Cardiac fibroblast (primary cell): ENCODE measurements around the gene AGBL4.

Experiments
- DNase-seq, 2 donors: peaks; one replicate each; pipeline versions ENCODE4 v3.0.0 to v3.0.0-alpha.2; 2010; ENCODE audit warnings: low read depth in 2 of 2
- H3K4me3 ChIP-seq, 2 donors: replicated peaks in 1 of 2; 1 replicate in 1 of 2; 2 replicates in 1 of 2; pipeline ENCODE4 v1.5.1; 2011; ENCODE audit warnings: low read depth in 2 of 2, low read length in 2 of 2, mild to moderate bottlenecking in 2 of 2, moderate library complexity in 1 of 2
- CTCF ChIP-seq: IDR thresholded peaks from one replicate; pipeline ENCODE4 v1.5.1; 2011; ENCODE audit warnings: low read depth, mild to moderate bottlenecking, low read length, inconsistent platforms

AGBL4 gene

GRCh38 chr1:48858200-48858920 lies 1165.4 kb downstream of the AGBL4 start:
- H3K4me3 ChIP-seq, result no peak overlapping the region
- DNase-seq, result peak in 1 of 2 donors; percentile 9
- TF ChIP-seq CTCF, result no peak

GRCh38 chr1:48853006-48853405 lies 1170.7 kb downstream of the AGBL4 start:
- no peak overlapping the region for H3K4me3 ChIP-seq
- DNase-seq, result peak; percentile 77 to 80
- no peak for TF ChIP-seq CTCF

GRCh38 chr1:48851638-48852037 lies 1172.1 kb downstream of the AGBL4 start:
- no peak for TF ChIP-seq CTCF
- peak; percentile 28 to 33 for DNase-seq
- no peak overlapping the region for H3K4me3 ChIP-seq

- DNase-seq, result no peak
- TF ChIP-seq CTCF, result no peak
- H3K4me3 ChIP-seq, result no peak overlapping the region
Observed at GRCh38 chr1:48848035-48848434, 1175.7 kb downstream of the AGBL4 start.

GRCh38 chr1:48846441-48846840 lies 1177.3 kb downstream of the AGBL4 start:
- TF ChIP-seq CTCF, result no peak
- DNase-seq, result no peak

GRCh38 chr1:48844187-48844586 lies 1179.6 kb downstream of the AGBL4 start:
- TF ChIP-seq CTCF, result no peak
- H3K4me3 ChIP-seq, result no peak overlapping the region
- DNase-seq, result no peak

More at GRCh38 chr1:48846441-48846840, 1177.3 kb downstream of the AGBL4 start:
- H3K4me3 ChIP-seq, result no peak overlapping the region

- DNase-seq, result no peak
- no peak overlapping the region for H3K4me3 ChIP-seq
- TF ChIP-seq CTCF, result no peak
Observed at GRCh38 chr1:48841966-48842365, 1181.8 kb downstream of the AGBL4 start.
